Measurements from ENCODE around the gene FCHO1.
"Not testable (repeated sequence)": the region's sequence is repeated elsewhere in the genome, so short reads cannot be mapped to it uniquely, and the experiment has no call there.

Gene FCHO1

GRCh38 chr19:17796013-17796837, 44.9 kb downstream of the FCHO1 start:
- DNase-seq: no peak

DNA sequence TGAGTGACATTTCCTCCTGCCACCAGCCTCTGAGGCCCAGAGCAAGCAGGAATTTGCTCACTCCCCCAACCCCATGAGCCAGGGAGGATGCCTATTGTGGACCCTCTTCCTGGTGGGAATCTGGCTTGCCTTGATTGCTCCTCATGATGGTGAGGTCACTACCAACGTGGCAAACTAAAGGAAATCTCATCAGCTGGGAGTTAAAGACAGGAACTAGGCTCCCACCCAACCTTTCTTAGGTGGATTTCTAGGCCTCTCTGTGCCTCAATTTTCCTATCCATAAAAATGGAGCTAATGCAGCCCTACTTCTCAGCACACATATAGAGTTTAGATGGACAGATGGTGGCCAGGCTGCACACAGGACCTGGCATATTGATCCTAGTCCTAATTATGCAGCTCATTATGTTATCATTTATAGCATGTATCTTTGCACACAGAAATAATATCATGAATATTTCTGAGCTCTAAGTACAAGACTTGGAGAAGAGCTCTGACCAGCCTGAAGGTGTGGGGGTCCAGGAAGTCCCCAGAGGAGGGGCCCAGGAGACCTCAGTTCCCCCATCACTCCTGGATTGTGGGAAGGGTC, 45.7 kb downstream of the FCHO1 start:
- no peak for DNase-seq

DNA sequence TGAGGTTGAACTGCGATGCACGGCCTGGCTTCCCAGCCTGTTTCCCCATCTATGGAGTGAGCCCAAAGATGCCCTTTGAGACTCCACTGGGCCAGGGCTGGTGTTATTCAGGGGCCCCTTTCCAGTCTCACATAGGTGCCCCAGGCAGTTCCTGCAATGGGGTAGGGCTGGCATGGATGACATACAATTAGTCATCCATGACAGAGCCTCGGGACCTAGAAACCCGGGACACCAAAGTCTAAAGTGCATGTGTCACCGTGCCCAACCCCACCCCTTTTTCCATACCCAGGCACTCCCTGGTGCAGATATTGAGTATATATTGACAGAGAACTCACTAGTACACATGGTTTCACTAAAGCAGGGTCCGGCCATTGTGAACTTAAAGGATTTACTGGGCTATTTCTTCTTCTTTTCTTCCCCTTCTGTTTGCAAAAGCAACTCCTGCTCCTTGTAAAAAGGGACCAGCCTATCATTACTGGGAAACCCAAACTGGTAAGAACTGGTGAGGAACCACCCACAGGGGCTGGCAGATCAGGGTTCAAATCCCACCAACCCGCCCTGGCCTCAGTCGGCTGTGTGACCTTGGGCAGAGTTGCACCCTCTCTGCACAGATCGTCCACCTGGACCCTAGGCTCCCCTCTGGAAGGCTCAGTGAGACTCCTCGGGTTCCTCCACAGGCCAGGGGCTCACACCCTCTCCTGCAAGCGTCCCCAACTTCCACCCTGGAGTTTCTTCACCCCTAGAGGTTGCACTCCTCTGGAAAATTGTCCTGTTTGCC, 46.3 kb downstream of the FCHO1 start:
- no peak for DNase-seq

DNA sequence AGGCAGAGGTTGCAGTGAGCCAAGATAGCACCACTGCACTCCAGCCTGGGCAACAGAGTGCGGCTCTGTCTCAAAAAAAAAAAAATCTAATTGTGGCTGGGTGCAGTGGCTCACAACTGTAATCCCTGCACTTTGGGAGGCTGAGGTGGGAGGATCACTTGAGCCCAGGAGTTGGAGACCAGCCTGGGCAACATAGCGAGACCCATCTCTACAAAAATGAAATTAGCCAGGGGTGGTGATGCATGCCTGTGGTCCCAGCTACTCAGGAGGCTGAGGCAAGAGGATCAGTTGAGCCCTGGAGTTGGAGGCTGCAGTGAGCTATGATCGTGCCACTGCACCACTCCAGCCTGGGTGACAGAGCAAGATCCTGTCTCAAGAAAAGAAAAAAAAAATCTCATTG, 47.3 kb downstream of the FCHO1 start:
- not testable (repeated sequence) for DNase-seq

- no peak for DNase-seq
Measured at GRCh38 chr19:17802137-17802858, 51.0 kb downstream of the FCHO1 start.

- no peak for DNase-seq
Measured at GRCh38 chr19:17803264-17803896, 52.1 kb downstream of the FCHO1 start.

- DNase-seq: no peak
Measured at GRCh38 chr19:17805427-17805826, 54.1 kb downstream of the FCHO1 start.

DNA sequence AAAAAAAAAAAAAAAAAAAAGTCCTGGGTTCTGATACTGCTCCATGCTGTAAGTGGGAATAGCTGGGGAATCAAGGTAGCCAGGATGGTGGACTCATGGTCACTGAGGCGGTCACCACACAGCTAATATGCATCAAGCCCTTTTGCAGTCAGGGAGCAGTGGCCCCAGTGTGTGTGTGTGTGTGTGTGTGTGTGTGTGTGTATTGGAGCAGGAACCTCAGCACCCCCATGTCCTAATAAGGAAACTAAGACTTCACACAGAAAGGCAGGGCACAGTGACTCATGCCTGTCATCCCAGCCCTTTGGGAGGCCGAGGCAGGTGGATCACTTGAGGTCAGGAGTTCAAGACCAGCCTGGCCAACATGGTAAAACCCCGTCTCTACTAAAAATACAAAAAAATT, 55.7 kb downstream of the FCHO1 start:
- no peak for DNase-seq

DNA sequence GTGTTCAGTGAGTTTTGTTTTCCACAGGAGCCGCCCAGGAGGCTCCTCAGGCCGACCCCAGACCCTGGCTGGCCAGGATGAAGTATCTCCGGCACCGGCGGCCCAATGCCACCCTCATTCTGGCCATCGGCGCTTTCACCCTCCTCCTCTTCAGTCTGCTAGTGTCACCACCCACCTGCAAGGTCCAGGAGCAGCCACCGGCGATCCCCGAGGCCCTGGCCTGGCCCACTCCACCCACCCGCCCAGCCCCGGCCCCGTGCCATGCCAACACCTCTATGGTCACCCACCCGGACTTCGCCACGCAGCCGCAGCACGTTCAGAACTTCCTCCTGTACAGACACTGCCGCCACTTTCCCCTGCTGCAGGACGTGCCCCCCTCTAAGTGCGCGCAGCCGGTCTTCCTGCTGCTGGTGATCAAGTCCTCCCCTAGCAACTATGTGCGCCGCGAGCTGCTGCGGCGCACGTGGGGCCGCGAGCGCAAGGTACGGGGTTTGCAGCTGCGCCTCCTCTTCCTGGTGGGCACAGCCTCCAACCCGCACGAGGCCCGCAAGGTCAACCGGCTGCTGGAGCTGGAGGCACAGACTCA, 56.5 kb downstream of the FCHO1 start:
- no peak for DNase-seq

DNA sequence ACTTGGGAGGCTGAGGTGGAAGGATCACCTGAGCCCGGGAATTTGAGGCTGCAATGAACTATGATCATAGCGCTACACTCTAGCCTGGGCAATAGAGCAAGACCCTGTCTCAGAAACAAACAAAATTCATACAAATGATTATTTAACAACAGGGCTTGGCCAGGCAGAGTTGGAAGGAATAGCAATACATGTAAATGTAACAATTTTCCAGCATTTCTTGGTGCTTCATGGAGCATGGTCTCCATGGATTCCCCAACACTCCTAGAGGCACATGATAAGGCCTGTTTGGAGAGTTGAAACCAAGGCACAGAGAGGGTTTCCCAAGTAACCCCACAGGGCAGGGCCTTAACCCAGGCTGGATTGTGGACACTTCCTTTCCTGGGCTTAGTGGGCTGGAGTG, 59.8 kb downstream of the FCHO1 start:
- DNase-seq: no peak

DNA sequence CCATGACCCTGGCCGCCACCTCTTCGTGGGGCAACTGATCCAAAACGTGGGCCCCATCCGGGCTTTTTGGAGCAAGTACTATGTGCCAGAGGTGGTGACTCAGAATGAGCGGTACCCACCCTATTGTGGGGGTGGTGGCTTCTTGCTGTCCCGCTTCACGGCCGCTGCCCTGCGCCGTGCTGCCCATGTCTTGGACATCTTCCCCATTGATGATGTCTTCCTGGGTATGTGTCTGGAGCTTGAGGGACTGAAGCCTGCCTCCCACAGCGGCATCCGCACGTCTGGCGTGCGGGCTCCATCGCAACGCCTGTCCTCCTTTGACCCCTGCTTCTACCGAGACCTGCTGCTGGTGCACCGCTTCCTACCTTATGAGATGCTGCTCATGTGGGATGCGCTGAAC, 60.4 kb downstream of the FCHO1 start:
- DNase-seq: no peak

DNA sequence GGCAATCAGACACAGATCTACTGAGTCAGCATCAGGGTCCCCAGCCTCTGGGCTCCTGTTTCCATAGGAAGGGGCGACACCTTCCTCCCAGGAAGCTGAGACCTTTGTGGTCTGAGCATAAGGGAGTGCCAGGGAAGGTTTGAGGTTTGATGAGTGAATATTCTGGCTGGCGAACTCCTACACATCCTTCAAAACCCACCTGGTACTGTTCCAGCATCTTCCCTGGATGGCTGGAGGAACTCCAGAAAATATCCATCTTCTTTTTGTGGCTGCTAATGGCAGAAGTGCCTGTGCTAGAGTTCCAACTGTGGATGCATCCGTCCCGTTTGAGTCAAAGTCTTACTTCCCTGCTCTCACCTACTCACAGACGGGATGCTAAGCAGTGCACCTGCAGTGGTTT, 60.8 kb downstream of the FCHO1 start:
- DNase-seq: no peak

- DNase-seq: no peak
Measured at GRCh38 chr19:17817668-17818363, 66.5 kb downstream of the FCHO1 start.

- no peak for DNase-seq
Measured at GRCh38 chr19:17821190-17821589, 69.9 kb downstream of the FCHO1 start, which contains the start of gene INSL3. INSL3 (minus strand) TSS chr19:17821519; CDS start chr19:17821506, 13 bp downstream.

DNA sequence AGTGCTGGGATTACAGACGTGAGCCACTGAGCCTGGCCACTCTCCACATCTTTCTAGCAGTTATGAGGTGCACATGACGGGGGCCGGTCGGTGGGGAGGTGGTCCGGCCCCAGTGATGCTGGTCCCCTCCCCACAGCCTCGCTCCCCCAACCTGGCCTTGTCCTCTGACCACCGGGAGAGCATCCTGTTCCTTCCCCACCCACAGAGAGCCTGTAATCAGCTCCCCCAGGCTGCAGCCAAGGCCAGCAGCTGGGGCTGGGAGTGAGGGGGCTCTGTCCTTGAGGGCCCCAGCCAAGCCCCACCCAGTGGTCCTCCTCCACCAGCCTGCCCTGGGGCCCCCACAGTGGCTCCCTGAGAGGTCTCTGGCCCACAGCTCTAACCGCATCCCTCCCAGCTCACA, 73.1 kb downstream of the FCHO1 start:
- DNase-seq: no peak

GRCh38 chr19:17826508-17827056, 75.3 kb downstream of the FCHO1 start:
- DNase-seq: no peak

GRCh38 chr19:17829855-17830566, 78.7 kb downstream of the FCHO1 start:
- peak; percentile 67 to 70 for DNase-seq

DNA sequence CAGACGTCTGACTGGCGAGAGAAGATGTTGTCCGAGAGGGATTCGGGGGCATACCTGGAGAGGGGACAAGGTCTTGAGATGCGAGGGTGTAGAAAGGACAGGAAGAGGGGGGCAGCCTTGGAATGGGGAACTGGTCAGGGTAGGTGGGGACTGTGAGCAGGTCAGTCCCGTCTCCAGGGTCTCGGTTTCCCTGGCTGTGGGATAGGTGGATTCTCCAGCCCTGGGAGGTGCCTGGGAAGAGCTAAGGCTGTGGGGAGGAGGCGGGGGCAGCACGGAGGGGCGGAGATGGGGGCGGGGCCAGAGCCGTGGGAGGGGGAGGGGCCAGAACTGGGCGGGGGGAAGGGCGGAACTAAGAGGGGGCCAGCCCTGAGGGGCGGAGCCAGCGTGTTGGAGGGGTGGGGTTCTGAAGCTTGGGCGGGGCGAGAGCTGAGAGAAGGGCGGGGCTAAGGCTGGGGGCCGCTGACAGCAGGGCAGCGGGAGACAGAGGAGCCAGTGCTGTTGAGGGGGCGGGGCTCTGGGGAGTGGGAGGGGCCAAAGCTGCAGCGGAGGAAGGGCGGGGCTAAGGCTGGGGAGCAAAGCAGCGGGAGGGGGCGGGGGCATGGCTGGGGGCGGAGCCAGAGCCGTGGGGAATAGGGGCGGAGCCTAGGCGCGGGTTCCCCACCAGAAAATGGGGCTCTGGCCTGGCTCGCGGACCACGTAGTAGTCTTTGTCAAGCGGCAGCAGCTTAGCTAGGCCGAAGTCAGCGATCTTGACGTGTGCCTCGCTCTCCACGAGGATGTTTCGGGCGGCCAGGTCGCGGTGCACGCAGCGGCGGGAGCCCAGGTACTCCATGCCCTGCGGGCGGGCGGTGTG, 79.5 kb downstream of the FCHO1 start:
- DNase-seq: peak; percentile 75 to 84

DNA sequence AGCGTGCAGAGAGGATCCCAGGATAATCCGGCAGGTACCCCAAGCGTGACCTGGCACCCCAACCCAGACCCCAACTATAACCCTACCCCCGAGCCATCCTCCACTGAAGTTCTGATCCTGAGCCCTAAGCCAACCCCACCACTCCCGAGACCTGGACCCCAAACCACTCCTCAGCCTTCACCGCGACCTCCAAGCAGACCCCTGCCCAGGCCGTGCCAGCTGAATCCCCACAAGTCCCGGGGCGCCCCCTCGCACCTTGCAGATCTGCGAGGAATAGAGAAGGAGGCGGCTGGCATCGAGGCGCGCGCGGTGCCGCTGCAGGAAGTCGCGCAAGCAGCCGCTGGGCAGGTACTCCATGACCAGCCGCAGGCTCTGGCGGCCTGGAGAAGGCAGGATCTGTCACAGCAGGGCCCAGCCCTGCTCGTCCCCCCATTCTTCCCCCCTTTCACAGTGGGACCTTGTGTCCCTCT, 80.2 kb downstream of the FCHO1 start:
- DNase-seq: no peak

Data from SHP77 (cell line).